Femur (tissue), 1 donor: ENCODE results near the gene CETP.
A peak's percentile ranks its signal among the peaks of the same experiment; 100 is the strongest.

Experiments used
- DNase-seq: peaks from one replicate; pipeline ENCODE4 v3.0.0-alpha.2; 2017

CETP gene

DNA sequence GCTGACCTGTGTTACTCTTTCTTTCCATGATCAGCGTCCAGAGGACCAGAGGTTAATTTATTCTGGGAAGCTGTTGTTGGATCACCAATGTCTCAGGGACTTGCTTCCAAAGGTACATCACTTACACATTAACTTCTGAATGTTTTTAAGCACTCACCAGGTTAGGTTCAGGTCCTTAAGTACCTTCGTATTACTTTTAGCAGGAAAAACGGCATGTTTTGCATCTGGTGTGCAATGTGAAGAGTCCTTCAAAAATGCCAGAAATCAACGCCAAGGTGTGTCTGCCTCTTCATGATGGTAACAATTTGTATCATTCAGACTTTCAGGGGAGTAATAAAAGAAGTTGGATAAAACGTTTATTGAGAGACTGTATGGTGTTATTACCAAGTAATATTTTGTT, 26.5 kb upstream of the CETP start:
- no peak for DNase-seq

- DNase-seq = no peak
Measured at GRCh38 chr16:56936491-56936890, 25.3 kb upstream of the CETP start.

- DNase-seq = no peak
Measured at GRCh38 chr16:56936950-56937349, 24.8 kb upstream of the CETP start.

DNA sequence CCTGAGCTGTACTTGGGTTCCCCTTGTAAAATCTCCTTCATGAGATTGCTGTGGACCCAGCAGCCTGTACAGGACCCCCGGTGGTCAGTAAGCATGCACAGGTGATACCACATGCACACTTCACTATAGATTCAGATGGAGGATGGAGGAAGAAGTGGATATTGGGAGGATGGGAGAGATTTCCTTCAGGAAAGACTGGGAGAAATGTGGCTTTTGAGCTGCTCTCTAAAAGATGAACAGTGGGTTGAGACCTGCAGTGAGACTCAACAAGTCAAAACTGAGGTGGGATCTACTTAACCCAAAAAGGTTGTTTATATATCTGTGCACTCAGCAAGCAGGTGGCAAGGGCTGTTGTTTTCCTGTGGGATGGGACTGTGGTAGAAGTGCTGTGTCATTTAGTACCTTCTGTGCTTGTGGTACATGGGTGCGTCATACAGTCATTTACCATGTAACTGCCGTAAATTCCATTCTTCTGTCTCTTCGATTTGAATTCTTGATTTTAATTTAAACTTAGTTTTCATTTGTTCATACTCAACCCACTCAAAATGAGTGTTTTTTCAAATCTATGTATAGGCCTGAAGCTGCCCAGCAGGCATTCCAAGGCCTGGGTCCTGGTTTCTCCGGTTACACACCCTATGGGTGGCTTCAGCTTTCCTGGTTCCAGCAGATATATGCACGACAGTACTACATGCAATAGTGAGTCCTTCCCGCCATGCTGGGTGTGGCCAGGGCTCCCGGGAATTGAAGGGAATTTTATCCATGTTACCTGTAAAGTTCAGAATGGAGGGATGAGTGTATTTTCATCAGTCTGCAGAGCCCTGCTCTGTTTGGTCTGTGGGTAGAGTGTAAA, 22.9 kb upstream of the CETP start:
- no peak for DNase-seq

DNA sequence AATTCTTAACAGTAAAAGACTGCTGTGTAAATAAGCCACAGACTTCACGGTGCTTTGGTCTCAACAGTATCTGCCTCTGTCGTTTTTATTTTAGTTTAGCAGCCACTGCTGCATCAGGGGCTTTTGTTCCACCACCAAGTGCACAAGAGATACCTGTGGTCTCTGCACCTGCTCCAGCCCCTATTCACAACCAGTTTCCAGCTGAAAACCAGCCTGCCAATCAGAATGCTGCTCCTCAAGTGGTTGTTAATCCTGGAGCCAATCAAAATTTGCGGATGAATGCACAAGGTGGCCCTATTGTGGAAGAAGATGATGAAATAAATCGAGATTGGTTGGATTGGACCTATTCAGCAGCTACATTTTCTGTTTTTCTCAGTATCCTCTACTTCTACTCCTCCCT, 21.9 kb upstream of the CETP start:
- no peak for DNase-seq

DNA sequence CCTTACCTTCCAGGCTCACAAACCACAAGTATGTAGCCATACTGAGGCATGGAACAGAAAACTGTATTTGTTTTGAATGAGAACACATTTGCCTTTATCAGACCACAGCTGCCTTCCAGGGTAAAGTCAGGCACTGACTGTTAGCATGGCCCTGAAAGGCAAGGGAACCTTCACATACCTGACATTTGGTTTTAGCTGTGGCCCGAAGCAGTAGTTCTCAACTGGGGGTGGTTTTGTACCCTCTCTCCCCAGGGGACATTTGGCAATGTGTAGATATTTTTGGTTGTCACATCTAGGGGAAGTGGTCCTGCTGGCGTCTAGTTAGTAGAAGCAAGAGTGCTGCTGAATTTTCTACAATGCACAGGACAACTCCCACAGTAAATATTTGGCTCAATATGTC, 20.7 kb upstream of the CETP start:
- DNase-seq = no peak

- no peak for DNase-seq
Measured at GRCh38 chr16:56941856-56942331, 19.9 kb upstream of the CETP start.

- DNase-seq = no peak
Measured at GRCh38 chr16:56943761-56944375, 17.9 kb upstream of the CETP start.

GRCh38 chr16:56944954-56945839, 16.6 kb upstream of the CETP start:
- DNase-seq = no peak

GRCh38 chr16:56945847-56946527, 15.8 kb upstream of the CETP start:
- no peak for DNase-seq

DNA sequence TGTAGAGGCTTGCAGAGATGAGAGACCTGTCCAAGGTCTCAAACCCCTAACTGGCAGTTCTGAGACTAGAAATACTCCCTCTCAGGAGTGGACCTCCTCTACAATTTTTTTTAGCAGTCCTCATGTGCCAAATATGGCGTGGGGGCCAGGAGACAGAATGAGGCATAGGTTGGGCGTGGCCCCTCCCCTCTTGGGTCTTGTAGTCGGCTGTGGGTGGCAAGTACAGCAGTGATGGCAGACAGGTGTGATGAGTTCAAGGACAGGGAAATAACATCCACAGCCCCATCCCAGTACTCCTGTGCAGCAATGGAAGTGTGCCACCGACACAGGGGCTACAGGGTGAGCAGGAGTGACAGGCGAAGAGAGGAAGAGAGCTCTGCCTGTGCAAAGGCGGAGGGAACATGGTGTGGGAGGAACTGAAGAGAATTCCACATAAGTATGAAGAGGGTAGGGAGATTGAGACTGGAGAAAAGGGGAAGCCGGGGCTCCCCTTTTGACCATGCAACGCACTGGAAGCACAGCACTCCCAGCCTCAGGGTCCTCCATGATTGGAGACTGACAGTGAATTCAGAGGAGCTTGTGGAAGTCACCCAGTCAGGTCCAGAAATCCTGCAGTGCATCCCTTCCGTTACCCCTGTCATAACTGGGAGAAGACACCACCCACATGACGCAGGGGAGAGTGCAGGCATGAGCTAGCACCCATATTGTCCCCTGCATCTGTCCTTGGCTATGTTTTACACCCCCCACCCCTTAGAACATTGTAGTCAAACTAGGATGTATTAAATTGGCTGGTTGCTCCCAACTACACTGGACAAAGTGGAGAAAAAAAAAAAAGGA, 14.8 kb upstream of the CETP start:
- DNase-seq = no peak

DNA sequence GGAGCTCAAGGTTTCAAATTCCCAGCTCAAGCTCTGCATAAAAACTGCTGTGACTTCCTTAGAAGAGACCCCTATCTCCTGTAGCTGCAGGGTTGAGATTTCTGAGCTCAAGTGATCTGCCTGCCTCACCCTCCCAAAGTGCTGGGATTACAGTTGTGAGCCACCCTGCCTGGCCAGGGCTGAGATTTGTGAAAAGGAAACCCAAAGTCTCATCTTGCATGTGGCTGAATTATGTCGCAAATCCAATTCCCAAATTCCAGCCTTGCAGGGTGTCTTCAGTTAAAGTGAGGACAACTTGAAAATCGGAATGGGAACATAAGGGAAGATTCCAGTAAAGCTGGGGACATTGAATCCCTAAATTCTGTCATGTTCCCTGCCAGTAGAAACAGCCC, 14.2 kb upstream of the CETP start:
- no peak for DNase-seq

DNA sequence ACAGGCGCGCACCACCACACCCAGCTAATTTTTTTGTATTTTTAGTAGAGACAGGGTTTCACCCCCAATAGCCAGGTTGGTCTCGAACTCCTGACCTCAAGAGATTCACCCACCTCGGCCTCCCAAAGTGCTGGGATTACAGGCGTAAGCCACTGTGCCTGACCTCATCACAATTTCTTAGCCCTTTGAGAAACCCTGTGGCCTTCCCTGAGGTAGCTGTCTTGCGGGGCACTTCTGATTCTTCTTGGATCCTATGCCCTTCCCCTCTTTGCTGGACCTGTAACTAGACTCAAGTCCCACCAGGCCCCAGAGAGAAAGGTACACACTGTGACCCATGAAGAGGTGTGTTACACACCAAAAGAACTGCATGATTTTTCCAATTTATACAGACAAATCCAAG, 13.5 kb upstream of the CETP start:
- DNase-seq = no peak

GRCh38 chr16:56950051-56950450, 11.7 kb upstream of the CETP start:
- DNase-seq = no peak

- DNase-seq = no peak
Measured at GRCh38 chr16:56950455-56950854, 11.3 kb upstream of the CETP start.

- peak; percentile 59 for DNase-seq
Measured at GRCh38 chr16:56950881-56951771, 10.6 kb upstream of the CETP start.

- DNase-seq = no peak
Measured at GRCh38 chr16:56953006-56953405, 8.7 kb upstream of the CETP start.

DNA sequence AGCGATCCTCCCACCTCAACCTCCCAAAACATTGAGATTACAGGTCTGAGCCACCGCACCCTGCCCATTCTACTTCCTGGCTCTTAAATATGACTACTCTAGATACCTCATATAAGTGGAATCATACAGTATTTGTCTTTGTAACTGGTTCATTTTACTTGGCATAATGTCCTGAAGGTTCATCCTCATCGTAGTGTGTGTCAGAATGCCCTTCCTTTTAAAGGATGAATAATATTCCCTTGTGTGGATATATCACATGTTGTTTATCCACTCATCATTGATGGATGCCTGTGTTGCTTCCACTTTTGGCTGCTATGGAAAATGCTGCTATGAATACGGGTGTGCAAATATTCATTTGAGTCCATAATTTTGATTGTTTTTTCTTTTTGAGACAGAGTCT, 5.7 kb upstream of the CETP start:
- DNase-seq = no peak

DNA sequence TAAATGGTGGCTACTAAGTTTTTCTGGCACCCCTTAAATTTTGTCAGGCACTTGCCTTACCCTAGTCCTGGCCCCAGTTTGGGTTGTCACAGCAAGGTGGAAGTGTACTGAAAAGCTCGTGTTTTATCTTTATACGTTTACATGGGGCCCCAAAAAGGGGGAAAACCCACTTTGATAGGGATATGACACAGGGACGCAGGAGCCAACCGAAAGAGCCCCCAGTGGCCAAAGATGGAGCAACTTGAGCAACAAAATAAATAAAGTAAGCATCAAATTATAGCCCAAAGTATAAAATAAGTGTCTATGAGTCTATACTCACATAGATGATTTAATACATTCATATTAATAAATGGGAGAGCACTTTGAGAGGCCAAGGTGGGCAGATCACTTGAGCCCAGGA, 5.0 kb upstream of the CETP start:
- DNase-seq = no peak

DNA sequence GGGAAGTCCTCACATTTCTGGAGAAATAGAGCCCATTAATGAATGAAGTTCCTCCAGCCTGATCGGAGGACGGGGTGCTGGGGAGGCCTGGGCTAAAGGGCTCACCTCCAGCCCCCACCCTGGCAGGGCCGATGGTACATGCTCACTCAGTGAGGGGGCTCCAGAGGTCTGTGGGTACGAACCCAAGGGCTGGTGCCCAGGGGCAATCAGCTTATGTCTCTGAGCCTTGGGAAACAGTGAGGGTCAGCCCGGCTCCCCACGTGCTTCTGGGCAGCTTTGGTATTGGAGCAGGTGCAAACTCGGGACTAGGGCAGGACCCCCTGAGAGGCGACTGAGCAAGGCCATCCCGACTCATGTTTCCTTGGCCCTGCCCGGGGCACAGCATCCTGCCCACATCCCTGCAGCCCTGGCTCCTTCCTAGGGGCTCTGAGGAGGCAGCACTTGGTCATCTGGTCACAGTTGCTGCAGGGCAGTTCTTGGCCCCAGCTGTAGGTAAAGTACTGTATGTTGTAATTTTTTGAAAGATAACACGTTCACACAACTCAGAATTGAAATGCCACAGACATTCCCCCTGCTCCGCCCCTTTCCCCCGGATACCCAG, 969 bp upstream of the CETP start:
- no peak for DNase-seq
